ENCODE data around the gene HPD. TPM values are rescaled to one million over a fixed set of nuclear protein-coding genes. Genes with fewer than 3 reads are reported as not detected.

Gene HPD
- total RNA-seq, 2 donors from 2014 or later, result 0.41 to 4.0 TPM

DNA sequence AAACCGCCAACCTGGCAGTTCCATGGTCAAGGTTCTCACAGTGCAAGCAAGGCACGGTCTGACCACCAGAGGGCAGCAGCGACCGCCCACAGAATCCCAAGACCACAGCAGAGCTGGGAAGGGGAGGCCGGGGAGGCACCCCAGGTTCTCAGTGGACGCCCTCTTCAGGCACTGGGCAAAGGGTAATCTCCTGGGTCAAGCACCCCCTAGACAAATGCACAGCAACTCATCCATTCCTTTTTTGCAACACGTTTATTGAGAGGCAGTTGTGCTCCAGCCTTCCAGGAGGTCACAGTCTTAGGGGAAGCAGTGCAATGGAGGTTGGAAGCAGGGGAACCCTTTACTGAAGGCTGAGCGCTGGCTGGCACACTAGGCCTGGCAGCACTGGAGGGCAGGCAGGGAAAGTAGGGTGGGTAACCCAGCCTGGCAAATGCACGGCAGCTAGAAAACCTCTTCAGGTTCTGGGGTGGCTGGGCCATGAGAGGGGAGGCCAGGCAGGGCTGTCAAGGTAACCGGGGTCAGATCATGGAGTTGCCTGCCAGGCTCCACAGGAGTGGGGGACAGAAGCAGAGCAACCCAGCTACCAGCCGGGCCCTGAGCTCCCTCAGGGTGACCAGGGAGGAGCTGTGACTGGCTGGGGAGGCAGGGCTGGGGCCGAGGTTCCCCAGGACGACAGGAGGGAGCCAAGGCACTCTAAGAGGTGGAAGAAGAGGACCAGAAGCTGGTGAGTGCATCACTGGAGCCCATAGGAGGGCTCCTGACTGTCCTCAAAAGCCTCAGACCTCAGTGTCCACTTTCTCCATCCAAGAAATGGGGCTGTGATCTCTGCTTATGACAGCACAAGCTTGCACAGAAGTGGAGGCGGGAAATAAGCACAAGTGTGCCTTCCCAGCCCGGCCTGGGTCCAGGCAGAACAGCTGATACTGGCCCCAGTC lies 63.4 kb downstream of the HPD start:
- no peaks in the 10 kb centered on the region for H3K36me3 ChIP-seq
- no peaks in the 10 kb centered on the region for H3K27me3 ChIP-seq (replicated peaks; ENCODE audit: insufficient read depth)
- peaks cover 43% of the 10 kb centered on the region for H3K4me1 ChIP-seq (replicated peaks)
- peak overlapping the region; percentile 98 to 100 for H3K27ac ChIP-seq
- peak overlapping the region in 1 of 2 donors; percentile 42 for H3K4me3 ChIP-seq
- intact Hi-C loops (cut with DNase I), result loop anchor here (1.0 kb wide), 1 partner anchor 16 kb away; no protein-coding TSS in a partner anchor
- no peaks in the 10 kb centered on the region for H3K9me3 ChIP-seq
- TF ChIP-seq POLR2A (IDR thresholded peaks at IDR 0.05), result no peak
- TF ChIP-seq, protein P1, sequence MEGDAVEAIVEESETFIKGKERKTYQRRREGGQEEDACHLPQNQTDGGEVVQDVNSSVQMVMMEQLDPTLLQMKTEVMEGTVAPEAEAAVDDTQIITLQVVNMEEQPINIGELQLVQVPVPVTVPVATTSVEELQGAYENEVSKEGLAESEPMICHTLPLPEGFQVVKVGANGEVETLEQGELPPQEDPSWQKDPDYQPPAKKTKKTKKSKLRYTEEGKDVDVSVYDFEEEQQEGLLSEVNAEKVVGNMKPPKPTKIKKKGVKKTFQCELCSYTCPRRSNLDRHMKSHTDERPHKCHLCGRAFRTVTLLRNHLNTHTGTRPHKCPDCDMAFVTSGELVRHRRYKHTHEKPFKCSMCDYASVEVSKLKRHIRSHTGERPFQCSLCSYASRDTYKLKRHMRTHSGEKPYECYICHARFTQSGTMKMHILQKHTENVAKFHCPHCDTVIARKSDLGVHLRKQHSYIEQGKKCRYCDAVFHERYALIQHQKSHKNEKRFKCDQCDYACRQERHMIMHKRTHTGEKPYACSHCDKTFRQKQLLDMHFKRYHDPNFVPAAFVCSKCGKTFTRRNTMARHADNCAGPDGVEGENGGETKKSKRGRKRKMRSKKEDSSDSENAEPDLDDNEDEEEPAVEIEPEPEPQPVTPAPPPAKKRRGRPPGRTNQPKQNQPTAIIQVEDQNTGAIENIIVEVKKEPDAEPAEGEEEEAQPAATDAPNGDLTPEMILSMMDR (IDR thresholded peaks at IDR 0.05), result peak; percentile 90 to 98 (median 97)
- peak; percentile 62 for TF ChIP-seq POLR2AphosphoS5 (IDR thresholded peaks at IDR 0.05)
- WGBS, result 26% methylated on average over 14 of the region's 15 CpGs
- peak; percentile 90 for DNase-seq (ENCODE audit: low spot score)

DNA sequence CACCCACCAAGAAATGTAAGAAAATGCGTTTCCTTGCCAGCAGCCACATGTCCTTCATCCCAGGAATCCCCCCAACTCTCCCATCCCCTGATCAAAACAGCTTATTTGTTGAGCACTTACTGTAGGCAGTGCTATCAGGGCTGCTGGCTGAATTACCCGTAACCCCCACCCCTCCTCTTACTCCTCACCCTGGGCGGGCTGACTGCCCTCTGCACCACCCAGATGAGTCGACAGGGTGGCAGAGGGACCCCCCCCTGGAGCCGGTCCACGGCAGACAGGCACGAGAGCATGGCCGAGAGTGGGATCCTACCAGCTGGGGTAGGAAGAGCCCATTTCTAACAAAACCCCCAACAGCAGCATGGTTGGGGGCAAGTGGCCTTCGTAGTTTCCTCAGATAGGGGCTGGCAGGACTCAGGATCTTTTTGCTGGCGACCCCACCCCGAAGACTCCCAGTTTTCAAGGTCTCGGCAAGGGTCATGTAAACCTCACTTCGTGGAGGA lies 64.1 kb downstream of the HPD start:
- Histone ChIP-seq H3K27me3 (replicated peaks; ENCODE audit: insufficient read depth) (no peaks in the 10 kb centered on the region), H3K4me3 (peak overlapping the region; percentile 42 to 46), H3K27ac (peak overlapping the region; percentile 98 to 100), H3K36me3 (no peaks in the 10 kb centered on the region), H3K4me1 (replicated peaks) (peaks cover 43% of the 10 kb centered on the region), H3K9me3 (no peaks in the 10 kb centered on the region)
- whole genome bisulfite sequencing, result 2% methylated on average over 13 of the region's 13 CpGs
- intact Hi-C loops (cut with DNase I), result loop anchor here (1.0 to 5.0 kb wide), 2 partner anchors 17 to 97 kb away; no protein-coding TSS in a partner anchor
- TF ChIP-seq POLR2A (IDR thresholded peaks at IDR 0.05), result no peak
- TF ChIP-seq POLR2AphosphoS5 (IDR thresholded peaks at IDR 0.05), result no peak
- TF ChIP-seq, protein P1 (IDR thresholded peaks at IDR 0.05), result no peak
- DNase-seq (ENCODE audit: low spot score), result no peak

DNA sequence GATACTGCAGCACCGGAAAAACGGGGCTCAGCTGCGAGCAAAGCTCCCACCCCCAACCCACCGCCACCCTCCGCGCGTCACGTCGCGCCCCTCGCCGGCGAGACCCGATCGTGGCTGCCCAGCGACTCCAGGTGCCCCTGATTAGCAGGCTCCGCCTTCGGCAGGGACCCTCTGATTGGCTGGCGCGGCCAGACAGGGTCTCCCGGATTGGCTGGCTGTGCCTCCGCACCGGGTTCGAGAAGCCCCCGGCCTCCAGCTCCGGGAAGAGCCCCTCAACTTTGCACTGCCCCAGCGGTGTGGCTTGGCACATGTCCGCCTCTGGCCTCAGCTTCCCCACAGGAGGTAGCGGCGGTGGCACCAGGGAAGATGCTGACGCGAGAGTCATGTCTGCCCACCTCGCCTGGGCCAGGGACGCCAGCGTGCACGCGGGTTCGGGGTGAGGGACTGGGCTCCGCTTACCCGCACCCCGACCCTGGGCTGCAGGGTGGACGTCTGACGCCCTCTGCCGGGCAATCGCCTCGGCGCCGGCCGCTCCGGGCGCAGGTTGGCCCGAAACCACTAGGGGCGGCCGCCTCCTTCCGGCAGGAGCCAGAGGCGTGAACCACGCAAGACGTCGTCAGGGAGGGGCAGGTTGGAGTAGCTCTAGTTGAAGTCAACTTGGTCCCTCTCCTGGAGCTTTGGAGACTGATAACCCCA lies 64.7 kb downstream of the HPD start:
- DNase-seq (ENCODE audit: low spot score), result peak; percentile 88
- Histone ChIP-seq H3K36me3 (no peaks in the 10 kb centered on the region), H3K27ac (peak overlapping the region; percentile 98 to 100), H3K27me3 (replicated peaks; ENCODE audit: insufficient read depth) (no peaks in the 10 kb centered on the region), H3K9me3 (no peaks in the 10 kb centered on the region), H3K4me1 (replicated peaks) (peaks cover 41% of the 10 kb centered on the region), H3K4me3 (peak overlapping the region; percentile 42 to 46)
- TF ChIP-seq, protein P1 (IDR thresholded peaks at IDR 0.05), result peak; percentile 98 to 100 (median 100)
- TF ChIP-seq POLR2AphosphoS5 (IDR thresholded peaks at IDR 0.05) (peak; percentile 90), POLR2A (IDR thresholded peaks at IDR 0.05) (peak; percentile 37)
- intact Hi-C loops (cut with DNase I), result loop anchor here (5.0 kb wide), 1 partner anchor 97 kb away; no protein-coding TSS in a partner anchor
- 1% methylated on average over 51 of the region's 59 CpGs for WGBS

DNA sequence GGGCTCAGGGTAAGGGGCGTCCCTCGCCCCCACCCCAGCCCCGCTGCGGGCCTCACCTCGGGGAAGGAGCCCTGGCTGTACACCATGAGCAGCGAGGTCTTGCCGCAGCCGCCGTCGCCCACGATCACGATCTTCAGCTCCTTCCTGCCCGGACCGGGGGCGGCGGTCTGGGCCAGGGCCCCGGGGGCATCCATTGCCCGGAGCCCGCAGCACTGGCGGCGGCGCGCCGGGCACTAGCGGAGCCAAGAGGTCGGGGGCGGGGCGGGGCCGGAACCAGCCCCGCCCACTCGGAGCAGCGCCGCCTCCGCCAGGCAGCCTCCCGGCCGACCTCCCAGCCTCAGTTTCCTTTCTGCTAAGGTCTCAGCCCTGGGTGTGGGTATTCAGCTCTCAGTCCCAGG lies 65.2 kb downstream of the HPD start, which contains the start of gene RHOF:
RHOF (minus strand) TSS at position 249 of the 398 bp plus-strand sequence; CDS start at position 194, 55 bp downstream.
- WGBS, result 2% methylated on average over 18 of the region's 36 CpGs

More for the DNA sequence above, 65.2 kb downstream of the HPD start, which contains the start of gene RHOF:
- Histone ChIP-seq H3K27me3 (replicated peaks; ENCODE audit: insufficient read depth) (no peaks in the 10 kb centered on the region), H3K4me3 (peak within 1 kb of the TSS; percentile 42 to 46), H3K4me1 (replicated peaks) (peaks cover 36% of the 10 kb centered on the region), H3K36me3 (no peaks in the 10 kb centered on the region), H3K27ac (peak within 1 kb of the TSS; percentile 98 to 100), H3K9me3 (no peaks in the 10 kb centered on the region)
- no peak for DNase-seq (ENCODE audit: low spot score)
- TF ChIP-seq, protein P1 (IDR thresholded peaks at IDR 0.05), result no peak
- TF ChIP-seq POLR2A (IDR thresholded peaks at IDR 0.05), result no peak
- no peak for TF ChIP-seq POLR2AphosphoS5 (IDR thresholded peaks at IDR 0.05)
- intact Hi-C loops (cut with DNase I), result loop anchor here (5.0 kb wide), 1 partner anchor 96 kb away; no protein-coding TSS in a partner anchor

All from prostate gland (tissue), 2 donors.